SKM-1 treated with dmso at 0.1 percent for 144 hours (cell line): ENCODE data around the gene SLC22A3.

Experiments
- DNase-seq: peaks from one replicate; lab custom pipeline; 2025; ENCODE audit not compliant: unreplicated experiment; lab: John Stamatoyannopoulos, UW

Gene SLC22A3

DNA sequence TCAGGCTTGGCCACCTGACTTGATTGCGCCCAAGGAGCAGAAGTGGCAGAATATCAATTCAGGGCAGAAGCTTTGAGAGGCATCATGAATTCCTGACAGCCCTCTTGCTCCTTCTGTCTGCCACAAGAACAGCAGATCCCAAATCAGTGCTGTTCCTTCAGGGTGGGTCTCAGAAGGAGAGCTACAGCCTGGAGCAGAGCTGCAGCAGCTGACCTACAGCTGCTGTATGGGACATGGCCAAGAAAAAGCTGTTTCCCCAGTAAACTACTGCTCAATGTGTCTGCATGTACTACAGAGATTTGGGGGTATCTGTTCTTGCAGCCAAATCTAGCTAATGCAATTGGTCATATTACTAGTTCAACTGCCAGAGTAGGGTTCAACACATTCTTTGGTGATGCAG lies 69.0 kb downstream of the SLC22A3 start:
- DNase-seq: no peak

GRCh38 chr6:160417550-160417949 lies 69.4 kb downstream of the SLC22A3 start:
- no peak for DNase-seq

- no peak for DNase-seq
Observed at GRCh38 chr6:160418370-160418769, 70.2 kb downstream of the SLC22A3 start.

DNA sequence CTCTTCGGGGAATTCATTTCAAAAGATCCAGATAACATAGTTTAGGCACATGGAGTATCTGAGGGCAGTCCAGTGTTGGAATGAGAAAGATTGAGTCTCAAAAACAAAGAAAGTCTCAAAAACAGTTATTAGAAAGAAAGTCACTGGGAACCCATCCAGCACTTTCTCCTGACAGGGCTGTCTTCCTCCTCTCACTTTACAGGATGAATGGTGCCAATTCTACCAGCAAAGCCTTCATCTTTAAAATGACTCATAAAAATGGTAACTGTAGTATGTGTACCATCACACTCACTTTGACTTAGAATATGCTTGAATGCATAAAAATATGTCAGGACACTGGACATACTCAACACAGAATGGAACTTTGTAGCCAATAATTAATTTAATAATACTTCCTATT lies 71.3 kb downstream of the SLC22A3 start:
- DNase-seq: no peak

DNA sequence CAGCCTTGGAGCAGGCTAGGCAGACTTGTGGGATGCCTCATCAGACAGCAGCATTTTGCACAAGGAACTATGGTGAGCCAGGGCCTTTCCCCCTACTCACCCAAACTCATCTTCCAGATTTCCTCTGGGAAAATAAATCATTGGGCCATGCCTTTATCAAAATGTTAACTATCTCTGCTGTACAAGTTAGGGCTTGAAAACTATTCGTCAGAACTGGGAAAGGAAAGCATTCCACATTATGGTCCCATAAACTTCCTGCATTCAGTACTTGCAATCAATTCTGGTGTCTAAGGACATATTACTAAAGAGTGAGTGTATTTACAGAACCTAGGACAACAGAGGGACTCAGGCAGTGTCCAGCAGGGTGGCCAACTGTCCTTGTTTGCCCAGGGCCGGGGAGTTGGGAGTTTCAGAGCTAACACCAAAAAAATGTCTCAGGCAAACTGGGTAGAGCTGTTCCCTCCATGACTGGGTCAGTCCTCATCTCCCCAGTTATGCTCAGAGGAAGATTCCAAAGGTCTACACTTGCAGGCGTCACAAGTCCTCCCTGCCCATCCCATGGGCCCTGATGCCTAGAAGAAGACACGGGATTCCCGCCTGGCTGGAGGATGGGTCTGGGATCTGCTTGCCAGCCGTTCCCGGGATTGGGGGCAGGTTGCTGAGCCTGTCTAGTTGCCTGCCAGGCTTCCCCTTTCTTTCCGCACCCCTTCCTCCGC lies 72.2 kb downstream of the SLC22A3 start:
- DNase-seq: no peak

DNA sequence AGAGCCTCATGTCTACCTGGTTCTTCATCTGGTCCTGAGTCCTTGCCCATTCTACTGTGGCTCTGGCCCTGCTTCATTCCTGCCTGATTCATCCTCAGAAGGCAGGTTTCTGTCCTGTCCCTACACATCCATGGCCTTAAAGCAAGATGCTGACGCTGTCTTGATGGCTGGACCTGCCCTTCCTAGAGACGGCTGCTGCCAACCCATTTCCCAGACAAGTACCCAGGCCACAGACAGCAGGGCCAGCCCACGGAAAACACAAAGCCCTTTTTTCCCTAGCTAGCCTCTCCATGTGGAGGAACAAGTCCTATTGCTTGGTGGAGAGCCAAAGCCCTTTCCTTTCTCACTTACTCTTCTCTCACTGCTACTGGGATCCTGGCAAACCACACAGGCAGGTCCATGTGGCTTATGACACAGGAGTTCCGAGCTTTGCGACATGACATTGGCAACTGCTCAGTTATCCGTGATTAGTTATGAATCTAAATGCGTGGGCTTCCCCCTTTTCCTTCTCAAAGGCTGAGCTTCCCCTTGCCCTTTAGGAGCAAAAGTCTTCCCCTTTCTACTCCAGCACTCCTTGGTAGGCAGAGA lies 72.9 kb downstream of the SLC22A3 start:
- DNase-seq: no peak

DNA sequence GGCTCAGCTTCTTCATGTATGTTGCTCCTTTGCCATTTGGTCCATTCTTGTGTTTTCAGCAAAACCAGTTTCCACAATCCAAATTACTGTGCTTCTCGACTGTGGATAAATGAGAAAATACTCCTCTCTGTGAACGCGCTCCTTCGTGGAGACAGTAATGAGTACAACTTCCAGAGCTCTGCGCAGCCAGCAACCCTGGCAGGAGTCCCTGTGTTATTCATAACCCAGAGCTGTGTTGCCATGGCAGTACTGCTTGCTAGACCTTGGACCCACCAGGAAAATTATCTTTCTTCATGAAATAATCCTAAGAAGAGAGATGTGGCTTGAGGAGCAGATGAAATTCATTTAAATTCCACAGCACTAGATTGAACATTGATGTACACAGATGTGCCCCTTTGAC lies 73.7 kb downstream of the SLC22A3 start:
- DNase-seq: no peak

- no peak for DNase-seq
Observed at GRCh38 chr6:160424256-160424655, 76.1 kb downstream of the SLC22A3 start.

DNA sequence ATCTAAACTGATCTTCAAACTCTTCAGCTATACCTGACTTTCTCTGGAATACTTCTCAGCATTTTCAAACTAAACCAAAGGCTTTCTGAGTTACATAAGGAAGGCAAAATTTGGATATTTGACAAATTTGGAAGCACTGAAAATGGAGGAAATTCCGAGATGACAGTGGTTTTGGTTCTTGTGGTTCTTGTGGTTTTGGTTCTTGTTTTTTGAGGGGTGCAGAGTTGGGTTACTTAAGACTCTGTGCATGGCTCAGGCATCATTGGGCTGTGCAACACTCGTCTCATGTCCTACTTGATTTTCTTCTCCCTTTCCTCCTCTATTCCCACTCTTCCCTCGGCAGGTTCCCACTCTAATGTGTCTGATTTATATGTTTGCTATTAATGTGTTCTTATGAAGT lies 78.0 kb downstream of the SLC22A3 start:
- DNase-seq: no peak

DNA sequence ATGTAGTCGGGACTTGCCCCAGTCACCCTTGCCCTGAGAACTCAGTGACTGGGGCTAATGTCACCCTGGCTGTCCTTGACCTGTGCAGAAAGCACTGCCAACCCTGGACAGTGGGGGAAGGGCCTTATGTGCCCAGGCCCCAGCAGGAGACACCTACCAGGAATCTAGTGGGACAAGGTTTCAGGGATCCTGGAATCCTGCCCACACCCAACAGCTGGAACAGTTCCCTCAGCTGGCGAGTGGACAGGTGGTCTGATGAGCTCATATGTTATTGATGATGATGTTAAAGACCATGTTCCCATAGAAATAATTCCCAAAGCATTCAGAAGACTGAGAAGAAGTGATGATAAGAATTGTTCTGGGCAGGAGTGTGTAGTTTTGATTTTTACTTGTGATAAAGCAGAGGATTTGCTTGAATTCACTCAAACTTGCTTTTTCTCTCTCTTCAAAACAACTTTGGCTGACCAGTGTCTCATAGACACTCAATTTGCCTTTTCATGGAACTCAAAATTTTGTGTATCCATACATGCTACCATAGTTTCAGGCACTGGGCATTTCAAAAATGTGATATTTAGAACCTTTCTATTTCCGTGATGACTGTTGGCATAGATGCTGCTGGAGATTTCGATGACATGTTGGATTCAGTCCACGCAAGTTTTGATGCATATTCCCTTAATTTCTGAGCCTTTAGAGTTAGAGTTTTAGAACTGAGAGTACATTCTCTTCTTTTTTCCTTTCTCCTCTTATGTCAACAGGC lies 79.3 kb downstream of the SLC22A3 start:
- no peak for DNase-seq

DNA sequence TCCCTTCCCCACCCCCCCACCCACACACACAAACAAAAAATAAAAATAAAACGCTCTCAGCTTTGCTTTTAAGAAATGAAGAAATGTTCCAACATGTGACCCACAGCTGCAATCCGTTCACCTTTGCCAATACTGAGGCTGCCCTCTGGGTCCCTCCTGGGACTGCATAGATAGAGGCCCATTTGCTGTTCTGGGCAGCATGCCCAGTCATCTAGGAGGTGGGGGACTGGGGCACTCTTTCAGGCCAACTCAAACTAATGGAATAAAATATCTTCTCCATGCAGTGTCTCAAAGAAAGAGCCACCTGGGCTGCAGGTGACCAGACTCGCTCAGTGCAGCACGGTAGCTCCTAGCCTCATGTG lies 79.9 kb downstream of the SLC22A3 start:
- DNase-seq: no peak

GRCh38 chr6:160428818-160429619 lies 80.8 kb downstream of the SLC22A3 start:
- no peak for DNase-seq

- DNase-seq: no peak
Observed at GRCh38 chr6:160429620-160429895, 81.4 kb downstream of the SLC22A3 start.

DNA sequence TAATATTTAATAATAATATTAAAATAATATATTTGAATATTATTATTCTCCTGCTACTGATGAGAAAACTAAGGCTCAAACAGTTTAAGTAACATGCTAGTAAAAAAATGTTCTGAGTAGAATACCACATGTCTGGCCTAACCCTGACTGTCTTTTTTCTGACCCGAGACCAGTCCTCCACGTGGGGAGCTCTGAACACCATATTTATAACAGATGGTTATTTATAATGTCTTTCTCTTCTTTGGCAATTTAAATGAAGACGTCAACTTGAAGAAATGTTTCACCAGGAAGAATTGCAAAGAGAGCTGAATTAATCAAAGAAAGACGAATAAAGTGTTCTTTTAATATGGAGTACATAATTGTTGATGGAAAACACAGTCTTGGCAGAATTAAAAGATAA lies 82.0 kb downstream of the SLC22A3 start:
- no peak for DNase-seq

- no peak for DNase-seq
Observed at GRCh38 chr6:160430751-160431150, 82.6 kb downstream of the SLC22A3 start.

DNA sequence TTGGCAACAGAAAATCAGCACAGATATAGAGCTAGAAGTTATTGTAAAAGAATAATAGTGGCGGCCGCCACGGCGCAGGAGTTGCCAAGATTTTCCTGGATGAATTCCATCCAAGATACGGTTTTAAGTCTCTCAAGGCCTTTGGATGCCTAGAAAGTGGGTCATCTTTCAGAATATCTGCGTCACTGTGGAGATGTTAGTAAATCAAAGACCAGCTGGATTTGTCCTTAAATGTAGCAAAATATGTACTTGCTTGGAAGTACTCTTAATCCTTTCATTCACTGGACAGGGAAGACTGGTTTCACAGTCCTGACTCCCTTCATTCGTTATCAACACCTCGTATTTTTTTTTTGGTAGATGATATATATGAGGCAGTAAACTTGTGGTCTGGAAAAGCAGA lies 83.0 kb downstream of the SLC22A3 start:
- no peak for DNase-seq

DNA sequence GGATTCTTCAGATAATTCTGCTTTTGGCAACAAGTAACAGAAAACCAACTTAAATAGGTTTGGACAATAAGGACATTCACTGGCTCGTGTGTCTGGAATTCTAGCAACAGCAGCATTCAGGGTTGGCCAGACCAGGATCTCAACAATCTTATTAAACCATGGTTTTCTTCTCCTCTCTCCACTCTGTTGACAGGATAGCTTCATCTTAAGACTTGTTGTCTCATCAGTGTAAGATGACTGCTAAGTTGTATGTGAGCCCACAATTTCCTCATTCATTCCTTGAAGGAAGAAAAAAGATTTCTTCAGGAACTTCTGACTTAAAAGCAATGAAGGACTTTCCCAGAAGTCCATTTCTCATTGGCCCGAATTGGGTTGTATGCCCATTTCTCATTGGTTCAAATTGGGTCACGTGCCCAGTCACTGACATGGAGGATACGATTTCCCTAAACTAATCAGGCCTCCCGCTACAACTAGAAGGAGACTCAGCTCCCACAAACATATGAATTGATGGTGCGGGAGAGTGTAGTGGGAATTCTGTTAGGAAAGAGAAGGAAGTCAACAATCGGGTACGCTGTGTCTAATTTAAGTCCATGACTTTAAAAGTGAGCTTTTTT lies 83.7 kb downstream of the SLC22A3 start:
- no peak for DNase-seq

GRCh38 chr6:160435935-160436334 lies 87.8 kb downstream of the SLC22A3 start:
- no peak for DNase-seq

GRCh38 chr6:160437154-160437553 lies 89.0 kb downstream of the SLC22A3 start:
- DNase-seq: no peak

- DNase-seq: no peak
Observed at GRCh38 chr6:160437775-160438174, 89.6 kb downstream of the SLC22A3 start.

- no peak for DNase-seq
Observed at GRCh38 chr6:160438481-160438880, 90.3 kb downstream of the SLC22A3 start.
